Measurements from ENCODE around the gene METTL5. TPM values are rescaled to one million over a fixed set of nuclear protein-coding genes. Genes with fewer than 3 reads are reported as not detected.
"Not testable (repeated sequence)": the region's sequence is repeated elsewhere in the genome, so short reads cannot be mapped to it uniquely, and the experiment has no call there.

Gene METTL5
- total RNA-seq, 1 experiment from 2014 or later, result 103 TPM

- TF ChIP-seq SP1 (IDR thresholded peaks at IDR 0.05; ENCODE audit: low read depth) (no peak), RAD21 (IDR thresholded peaks at IDR 0.05; ENCODE audit: low read depth) (no peak)
These were observed 35.4 kb upstream of the METTL5 start (continued) for GRCh38 chr2:169860149-169860548.

DNA sequence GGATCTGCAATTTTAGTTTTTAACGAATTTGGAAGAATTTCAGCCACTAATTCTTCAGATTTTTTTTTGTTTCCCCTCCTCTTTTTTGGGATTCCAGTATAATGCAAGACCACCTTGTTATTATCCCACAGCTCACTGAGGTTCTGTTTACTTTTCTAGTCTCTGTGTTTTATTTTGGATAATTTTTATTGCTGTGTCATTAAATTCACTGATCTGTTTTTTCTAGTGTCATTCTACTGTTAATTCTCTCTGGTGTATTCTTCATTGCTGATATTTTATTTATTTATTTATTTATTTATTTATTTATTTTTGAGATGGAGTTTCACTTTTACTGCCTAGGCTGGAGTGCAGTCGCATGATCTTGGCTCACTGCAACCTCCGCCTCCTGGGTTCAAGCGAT lies 34.7 kb upstream of the METTL5 start:
- Histone ChIP-seq H3K27ac (ENCODE audit: low read depth, low read length) (no peak overlapping the region), H3K4me1 (ENCODE audit: control insufficient read depth in 1 of 2, insufficient read depth in 2 of 2, low read length in 2 of 2) (no peaks in the 10 kb centered on the region), H3K4me3 (replicated peaks in 1 of 2; ENCODE audit: low read depth in 1 of 2, low read length in 2 of 2) (no peak overlapping the region), H2AFZ (ENCODE audit: low read depth, low read length, poor library complexity, severe bottlenecking) (no peak overlapping the region), H3K9me2 (ENCODE audit: insufficient read depth) (no peaks in the 10 kb centered on the region), H3K9me3 (ENCODE audit: control insufficient read depth in 1 of 2, insufficient read depth in 1 of 2, low read depth in 1 of 2, low read length in 2 of 2) (no peaks in the 10 kb centered on the region), H3K36me3 (ENCODE audit: control insufficient read depth in 1 of 2, insufficient read depth in 2 of 2, low read length in 2 of 2) (no peaks in the 10 kb centered on the region), H3K27me3 (ENCODE audit: insufficient read depth, low read length) (no peaks in the 10 kb centered on the region), H3K9ac (ENCODE audit: low read length) (no peak overlapping the region), H3K4me2 (ENCODE audit: low read length) (no peak overlapping the region), H3K79me2 (ENCODE audit: insufficient read depth, low read length) (peaks cover 46% of the 10 kb centered on the region), H4K20me1 (ENCODE audit: insufficient read depth) (peaks cover 4% of the 10 kb centered on the region; the same call in 1 of the 2 replicates)
- ChIA-PET RAD21 (ENCODE audit: low non-redundant PET in 1 of 2, low total read pairs in 2 of 2, uncharacterized antibody in 2 of 2, unreplicated experiment in 2 of 2) (no interaction called here), CTCF (no interaction called here), POLR2A (no interaction called here)
- no peak for TF ChIP-seq POLR2A (IDR thresholded peaks at IDR 0.05; ENCODE audit: borderline replicate concordance, extremely low read depth, insufficient read depth, insufficient read length)
- no peak for TF ChIP-seq ATF3 (IDR thresholded peaks at IDR 0.05)
- TF ChIP-seq ZFX (IDR thresholded peaks at IDR 0.05), result no peak
- TF ChIP-seq FOSL1 (IDR thresholded peaks at IDR 0.05; ENCODE audit: low read depth), result no peak
- no TSS peak for BruUV-seq (replicated peaks)
- ATAC-seq (no peak), DNase-seq (ENCODE audit: low read depth, low spot score) (no peak)
- intact Hi-C loops (cut with micrococcal nuclease), result no loop called here

DNA sequence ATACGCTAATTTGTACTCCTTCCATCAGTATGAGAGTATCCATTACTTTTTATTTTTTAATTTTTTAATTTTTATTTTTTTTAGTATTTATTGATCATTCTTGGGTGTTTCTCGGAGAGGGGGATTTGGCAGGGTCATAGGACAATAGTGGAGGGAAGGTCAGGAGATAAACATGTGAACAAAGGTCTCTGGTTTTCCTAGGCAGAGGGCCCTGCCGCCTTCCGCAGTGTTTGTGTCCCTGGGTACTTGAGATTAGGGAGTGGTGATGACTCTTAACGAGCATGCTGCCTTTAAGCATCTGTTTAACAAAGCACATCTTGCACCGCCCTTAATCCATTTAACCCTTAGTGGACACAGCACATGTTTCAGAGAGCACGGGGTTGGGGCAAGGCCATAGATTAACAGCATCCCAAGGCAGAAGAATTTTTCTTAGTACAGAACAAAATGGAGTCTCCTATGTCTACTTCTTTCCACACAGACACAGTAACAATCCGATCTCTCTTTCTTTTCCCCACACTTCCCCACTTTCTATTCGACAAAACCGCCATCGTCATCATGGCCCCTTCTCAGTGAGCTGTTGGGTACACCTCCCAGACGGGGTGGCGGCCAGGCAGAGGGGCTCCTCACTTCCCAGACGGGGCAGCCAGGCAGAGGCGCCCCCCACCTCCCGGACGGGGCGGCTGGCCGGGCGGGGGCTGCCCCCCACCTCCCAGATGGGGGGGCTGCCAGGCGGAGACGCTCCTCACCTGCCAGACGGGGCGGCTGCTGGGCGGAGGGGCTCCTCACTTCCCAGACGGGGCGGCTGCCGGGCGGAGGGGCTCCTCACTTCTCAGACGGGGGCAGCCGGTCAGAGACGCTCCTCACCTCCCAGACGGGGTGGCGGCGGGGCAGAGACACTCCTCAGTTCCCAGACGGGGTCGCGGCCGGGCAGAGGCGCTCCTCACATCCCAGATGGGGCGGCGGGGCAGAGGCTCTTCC lies 30.9 kb upstream of the METTL5 start:
- ATAC-seq; H3K36me3 ChIP-seq (ENCODE audit: control insufficient read depth in 1 of 2, insufficient read depth in 2 of 2, low read length in 2 of 2); DNase-seq (ENCODE audit: low read depth, low spot score); H3K9me3 ChIP-seq (ENCODE audit: control insufficient read depth in 1 of 2, insufficient read depth in 1 of 2, low read depth in 1 of 2, low read length in 2 of 2); H3K4me1 ChIP-seq (ENCODE audit: control insufficient read depth in 1 of 2, insufficient read depth in 2 of 2, low read length in 2 of 2); H4K20me1 ChIP-seq (ENCODE audit: insufficient read depth); intact Hi-C loops (cut with micrococcal nuclease); H3K27ac ChIP-seq (ENCODE audit: low read depth, low read length); H3K9me2 ChIP-seq (ENCODE audit: insufficient read depth); H3K4me3 ChIP-seq (replicated peaks in 1 of 2; ENCODE audit: low read depth in 1 of 2, low read length in 2 of 2); H3K9ac ChIP-seq (ENCODE audit: low read length); CTCF ChIA-PET; RAD21 ChIA-PET (ENCODE audit: low non-redundant PET in 1 of 2, low total read pairs in 2 of 2, uncharacterized antibody in 2 of 2, unreplicated experiment in 2 of 2); BruUV-seq (replicated peaks); H3K27me3 ChIP-seq (ENCODE audit: insufficient read depth, low read length); H2AFZ ChIP-seq (ENCODE audit: low read depth, low read length, poor library complexity, severe bottlenecking); POLR2A ChIA-PET; H3K4me2 ChIP-seq (ENCODE audit: low read length): not testable (repeated sequence)
- peaks cover 27% of the 10 kb centered on the region for H3K79me2 ChIP-seq (ENCODE audit: insufficient read depth, low read length)
